Activated T-helper 2 cell treated with anti-CD3 and anti-CD28 coated beads, Interferon-gamma antibody, Interleukin-2, Interleukin-4, amounts not matched to agents 10 μg/mL and 5 μg/mL and 100 μg/mL, durations not matched to agents 14 hours and 24 hours and 36 hours (primary cell): ENCODE measurements around the gene FOXP1. TPM values are rescaled to one million over a fixed set of nuclear protein-coding genes. Genes with fewer than 3 reads are reported as not detected.

Source experiments
- DNase-seq: peaks from one replicate; pipeline ENCODE4 v3.0.0; 2021; ENCODE audit warnings: low spot score
- H3K27ac Mint-ChIP-seq: one replicate; pipeline ENCODE4 v1.8.0; 2021; ENCODE audit warnings: mixed read lengths
- H3K27me3 Mint-ChIP-seq: one replicate; pipeline ENCODE4 v1.8.0; 2021; ENCODE audit warnings: low read depth, mixed read lengths
- H3K36me3 Mint-ChIP-seq: one replicate; pipeline ENCODE4 v1.8.0; 2021; ENCODE audit warnings: low read depth, mixed read lengths
- H3K4me1 Mint-ChIP-seq: one replicate; pipeline ENCODE4 v1.8.0; 2021; ENCODE audit warnings: low read depth, mixed read lengths
- H3K4me3 Mint-ChIP-seq: one replicate; pipeline ENCODE4 v1.8.0; 2021; ENCODE audit warnings: low read depth, mild to moderate bottlenecking, moderate library complexity, mixed read lengths
- H3K9me3 Mint-ChIP-seq: one replicate; pipeline ENCODE4 v1.8.0; 2021; ENCODE audit warnings: mixed read lengths
- intact Hi-C: fragments of 100-400 bp; cut with micrococcal nuclease; formaldehyde crosslinking; loops from one replicate; pipeline ENCODE4 v1.15.1; 2023
- total RNA-seq: library from RNA; stranded (reverse); gene quantifications from 2 replicates; pipeline ENCODE4 v1.2.3, GENCODE V29; 2022

The FOXP1 gene
- total RNA-seq, 1 donor from 2014 or later = 132 TPM

GRCh38 chr3:71127052-71127831, 456.3 kb downstream of the FOXP1 start:
- intact Hi-C loops = loop anchor here (1.0 to 5.0 kb wide), 9 partner anchors 14 to 365 kb away; no protein-coding TSS in a partner anchor
- Mint-ChIP-seq H3K27me3 (no peaks in the 10 kb centered on the region), H3K27ac (peak overlapping the region; percentile 94), H3K36me3 (peaks cover 41% of the 10 kb centered on the region), H3K4me3 (peak overlapping the region; percentile 91), H3K4me1 (peaks cover 69% of the 10 kb centered on the region), H3K9me3 (no peaks in the 10 kb centered on the region)
- DNase-seq = no peak

- DNase-seq = no peak
- intact Hi-C loops = loop anchor here (2.0 to 5.0 kb wide), 5 partner anchors 13 to 367 kb away; no protein-coding TSS in a partner anchor
- no peaks in the 10 kb centered on the region for H3K9me3 Mint-ChIP-seq
- no peaks in the 10 kb centered on the region for H3K27me3 Mint-ChIP-seq
- peak overlapping the region; percentile 59 for H3K4me3 Mint-ChIP-seq
- peaks cover 66% of the 10 kb centered on the region for H3K4me1 Mint-ChIP-seq
- H3K36me3 Mint-ChIP-seq = peaks cover 54% of the 10 kb centered on the region
- H3K27ac Mint-ChIP-seq = peak overlapping the region; percentile 75
Observed at GRCh38 chr3:71125738-71126137, 457.8 kb downstream of the FOXP1 start.

- peaks cover 61% of the 10 kb centered on the region for H3K36me3 Mint-ChIP-seq
- H3K4me1 Mint-ChIP-seq = peaks cover 75% of the 10 kb centered on the region
- no peak overlapping the region for H3K27ac Mint-ChIP-seq
- H3K9me3 Mint-ChIP-seq = no peaks in the 10 kb centered on the region
- no peaks in the 10 kb centered on the region for H3K27me3 Mint-ChIP-seq
- H3K4me3 Mint-ChIP-seq = no peak overlapping the region
- no peak for DNase-seq
- intact Hi-C loops = no loop called here
Observed at GRCh38 chr3:71124048-71124447, 459.5 kb downstream of the FOXP1 start.

GRCh38 chr3:71122641-71123040, 460.9 kb downstream of the FOXP1 start:
- Mint-ChIP-seq H3K27ac (peak overlapping the region; percentile 6), H3K9me3 (no peaks in the 10 kb centered on the region), H3K27me3 (no peaks in the 10 kb centered on the region), H3K4me3 (no peak overlapping the region), H3K36me3 (peaks cover 71% of the 10 kb centered on the region), H3K4me1 (peaks cover 76% of the 10 kb centered on the region)
- intact Hi-C loops = no loop called here
- no peak for DNase-seq

GRCh38 chr3:71121429-71122167, 461.9 kb downstream of the FOXP1 start:
- peaks cover 77% of the 10 kb centered on the region for H3K4me1 Mint-ChIP-seq
- H3K4me3 Mint-ChIP-seq = no peak overlapping the region
- no peak overlapping the region for H3K27ac Mint-ChIP-seq
- no peaks in the 10 kb centered on the region for H3K27me3 Mint-ChIP-seq
- no peaks in the 10 kb centered on the region for H3K9me3 Mint-ChIP-seq
- intact Hi-C loops = no loop called here
- H3K36me3 Mint-ChIP-seq = peaks cover 77% of the 10 kb centered on the region
- no peak for DNase-seq

- no peaks in the 10 kb centered on the region for H3K27me3 Mint-ChIP-seq
- no peak for DNase-seq
- no peak overlapping the region for H3K4me3 Mint-ChIP-seq
- no peak overlapping the region for H3K27ac Mint-ChIP-seq
- H3K36me3 Mint-ChIP-seq = peaks cover 77% of the 10 kb centered on the region
- H3K4me1 Mint-ChIP-seq = peaks cover 73% of the 10 kb centered on the region
- no peaks in the 10 kb centered on the region for H3K9me3 Mint-ChIP-seq
- intact Hi-C loops = no loop called here
Observed at GRCh38 chr3:71120012-71120411, 463.5 kb downstream of the FOXP1 start.

DNA sequence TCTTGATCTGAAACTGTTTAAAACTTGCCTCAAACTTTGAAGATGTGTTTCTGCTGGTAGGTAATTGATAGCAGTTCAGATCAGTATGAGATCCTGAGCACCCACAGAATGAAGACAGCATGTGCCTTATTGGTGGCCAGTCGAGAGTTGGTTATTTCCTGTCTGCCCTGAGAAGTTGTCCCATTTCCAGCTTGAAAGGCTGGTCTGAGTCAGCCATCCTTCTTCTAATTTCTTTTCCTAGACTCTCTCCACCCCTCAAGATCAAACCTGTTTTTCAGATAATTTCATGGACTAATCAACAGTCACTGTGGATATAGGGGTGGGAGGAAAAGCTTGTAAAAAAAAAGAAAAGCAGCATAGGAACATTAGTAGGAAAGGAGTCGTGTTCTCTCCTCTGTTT, 464.4 kb downstream of the FOXP1 start:
- H3K36me3 Mint-ChIP-seq = peaks cover 77% of the 10 kb centered on the region
- intact Hi-C loops = no loop called here
- H3K27ac Mint-ChIP-seq = peak overlapping the region; percentile 29
- no peaks in the 10 kb centered on the region for H3K27me3 Mint-ChIP-seq
- H3K4me3 Mint-ChIP-seq = no peak overlapping the region
- no peaks in the 10 kb centered on the region for H3K9me3 Mint-ChIP-seq
- DNase-seq = no peak
- H3K4me1 Mint-ChIP-seq = peaks cover 74% of the 10 kb centered on the region

- peaks cover 73% of the 10 kb centered on the region for H3K4me1 Mint-ChIP-seq
- H3K27me3 Mint-ChIP-seq = no peaks in the 10 kb centered on the region
- no peak overlapping the region for H3K27ac Mint-ChIP-seq
- DNase-seq = no peak
- H3K9me3 Mint-ChIP-seq = no peaks in the 10 kb centered on the region
- no peak overlapping the region for H3K4me3 Mint-ChIP-seq
- H3K36me3 Mint-ChIP-seq = peaks cover 75% of the 10 kb centered on the region
- intact Hi-C loops = no loop called here
Observed at GRCh38 chr3:71118436-71118835, 465.1 kb downstream of the FOXP1 start.

DNA sequence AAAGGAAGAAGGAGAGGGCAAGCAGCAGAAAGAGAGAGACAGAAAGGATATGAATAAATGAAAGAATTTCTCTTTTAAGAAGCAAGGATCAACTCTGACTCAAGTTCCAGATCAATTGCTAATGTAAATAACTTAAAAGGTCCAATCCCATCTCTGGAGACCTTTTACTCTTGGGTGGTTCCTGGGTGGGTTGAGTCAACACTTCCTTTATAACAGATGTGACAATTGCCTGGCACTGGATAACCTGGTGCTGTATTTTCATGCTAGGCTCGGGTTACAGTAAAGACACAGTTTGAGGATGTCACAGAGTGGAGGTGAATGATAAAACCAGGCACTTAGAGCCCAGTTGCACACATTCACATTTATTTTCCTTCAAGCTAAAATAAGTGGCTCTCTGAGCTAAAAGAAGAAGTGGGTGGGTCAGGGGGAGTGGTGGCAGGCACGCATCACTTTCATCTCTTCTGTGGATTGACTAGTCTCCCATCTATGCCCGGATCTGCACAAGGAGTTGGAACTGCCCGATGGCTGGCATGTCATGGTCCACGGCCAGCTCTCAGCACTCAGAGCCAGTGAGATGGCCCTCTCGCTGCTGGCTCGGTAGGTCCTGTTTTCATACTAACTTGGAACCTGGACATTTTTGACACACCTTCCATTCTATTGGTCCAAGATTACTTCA, 465.8 kb downstream of the FOXP1 start:
- DNase-seq = no peak
- intact Hi-C loops = no loop called here
- Mint-ChIP-seq H3K36me3 (peaks cover 75% of the 10 kb centered on the region), H3K27me3 (no peaks in the 10 kb centered on the region), H3K4me3 (no peak overlapping the region), H3K9me3 (no peaks in the 10 kb centered on the region), H3K27ac (peak overlapping the region; percentile 37), H3K4me1 (peaks cover 74% of the 10 kb centered on the region)

DNA sequence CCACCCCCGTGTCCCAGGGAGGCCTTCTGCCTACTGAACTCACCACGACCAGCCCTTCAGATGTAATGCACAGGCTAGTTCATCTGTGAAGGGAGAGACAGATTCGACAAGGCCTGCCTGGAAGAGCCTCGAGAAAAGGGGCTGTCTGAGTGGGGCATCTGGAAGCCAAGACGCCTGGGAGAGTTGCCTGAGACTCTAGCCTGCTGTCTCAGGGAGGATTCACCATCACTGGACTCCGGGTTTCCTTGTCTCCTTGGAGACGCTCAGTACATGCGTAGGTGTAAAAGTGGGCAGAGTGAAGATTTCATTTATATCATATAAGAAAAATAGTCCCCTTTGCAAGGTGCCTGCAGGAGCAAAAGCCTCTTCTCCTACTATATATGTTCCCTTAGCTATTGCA, 468.9 kb downstream of the FOXP1 start:
- Mint-ChIP-seq H3K27me3 (no peaks in the 10 kb centered on the region), H3K9me3 (no peaks in the 10 kb centered on the region), H3K36me3 (peaks cover 83% of the 10 kb centered on the region)

GRCh38 chr3:71112576-71112975, 471.0 kb downstream of the FOXP1 start:
- DNase-seq = no peak
- H3K4me1 Mint-ChIP-seq = peaks cover 70% of the 10 kb centered on the region
- H3K27ac Mint-ChIP-seq = peak overlapping the region; percentile 59
- H3K4me3 Mint-ChIP-seq = no peak overlapping the region
- intact Hi-C loops = loop anchor here (2.0 kb wide), 1 partner anchor 14 kb away; no protein-coding TSS in a partner anchor
- H3K9me3 Mint-ChIP-seq = no peaks in the 10 kb centered on the region
- H3K27me3 Mint-ChIP-seq = no peaks in the 10 kb centered on the region
- H3K36me3 Mint-ChIP-seq = peaks cover 85% of the 10 kb centered on the region

More for the DNA sequence above, 468.9 kb downstream of the FOXP1 start:
- no peak overlapping the region for H3K4me3 Mint-ChIP-seq
- peaks cover 68% of the 10 kb centered on the region for H3K4me1 Mint-ChIP-seq
- no peak overlapping the region for H3K27ac Mint-ChIP-seq
- no peak for DNase-seq
- intact Hi-C loops = no loop called here

- no peak for DNase-seq
- H3K4me1 Mint-ChIP-seq = peaks cover 66% of the 10 kb centered on the region
- H3K4me3 Mint-ChIP-seq = no peak overlapping the region
- H3K27ac Mint-ChIP-seq = peak overlapping the region; percentile 59
- intact Hi-C loops = loop anchor here (1.0 to 2.0 kb wide), 2 partner anchors 12 to 15 kb away; no protein-coding TSS in a partner anchor
- H3K36me3 Mint-ChIP-seq = peaks cover 81% of the 10 kb centered on the region
- no peaks in the 10 kb centered on the region for H3K27me3 Mint-ChIP-seq
- H3K9me3 Mint-ChIP-seq = no peaks in the 10 kb centered on the region
Observed at GRCh38 chr3:71111784-71112440, 471.6 kb downstream of the FOXP1 start.
